ENCODE data around the gene DLG1. TPM values are rescaled to one million over a fixed set of nuclear protein-coding genes. Genes with fewer than 3 reads are reported as not detected.
"Not testable (repeated sequence)": the region's sequence is repeated elsewhere in the genome, so short reads cannot be mapped to it uniquely, and the experiment has no call there.

Gene DLG1
- total RNA-seq, 1 donor from 2014 or later = 168 TPM

DNA sequence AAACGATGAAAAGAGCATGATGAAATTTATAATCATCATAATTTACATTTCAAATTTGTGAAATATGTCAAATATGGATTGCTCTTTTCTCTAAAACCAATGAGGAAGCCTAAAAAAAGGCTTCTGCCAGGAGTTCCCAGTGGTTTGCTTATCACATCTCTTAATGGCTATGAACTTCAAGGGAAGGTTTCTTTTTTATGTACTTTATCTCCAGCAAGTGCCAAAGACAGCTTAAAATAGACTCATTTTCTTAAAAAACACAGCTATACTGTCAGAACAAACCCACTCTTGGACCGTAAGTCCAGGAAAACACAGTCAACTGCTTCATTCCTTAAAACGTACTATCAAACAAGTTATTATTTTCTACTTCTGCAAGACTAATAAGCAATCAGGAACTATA, 80.2 kb downstream of the DLG1 start:
- no peak overlapping the region for H3K27ac Mint-ChIP-seq (ENCODE audit: unreplicated experiment)
- H3K36me3 Mint-ChIP-seq (ENCODE audit: unreplicated experiment) = peaks cover 5% of the 10 kb centered on the region
- H3K9me3 Mint-ChIP-seq (ENCODE audit: unreplicated experiment) = no peaks in the 10 kb centered on the region
- TF ChIP-seq, protein P1, sequence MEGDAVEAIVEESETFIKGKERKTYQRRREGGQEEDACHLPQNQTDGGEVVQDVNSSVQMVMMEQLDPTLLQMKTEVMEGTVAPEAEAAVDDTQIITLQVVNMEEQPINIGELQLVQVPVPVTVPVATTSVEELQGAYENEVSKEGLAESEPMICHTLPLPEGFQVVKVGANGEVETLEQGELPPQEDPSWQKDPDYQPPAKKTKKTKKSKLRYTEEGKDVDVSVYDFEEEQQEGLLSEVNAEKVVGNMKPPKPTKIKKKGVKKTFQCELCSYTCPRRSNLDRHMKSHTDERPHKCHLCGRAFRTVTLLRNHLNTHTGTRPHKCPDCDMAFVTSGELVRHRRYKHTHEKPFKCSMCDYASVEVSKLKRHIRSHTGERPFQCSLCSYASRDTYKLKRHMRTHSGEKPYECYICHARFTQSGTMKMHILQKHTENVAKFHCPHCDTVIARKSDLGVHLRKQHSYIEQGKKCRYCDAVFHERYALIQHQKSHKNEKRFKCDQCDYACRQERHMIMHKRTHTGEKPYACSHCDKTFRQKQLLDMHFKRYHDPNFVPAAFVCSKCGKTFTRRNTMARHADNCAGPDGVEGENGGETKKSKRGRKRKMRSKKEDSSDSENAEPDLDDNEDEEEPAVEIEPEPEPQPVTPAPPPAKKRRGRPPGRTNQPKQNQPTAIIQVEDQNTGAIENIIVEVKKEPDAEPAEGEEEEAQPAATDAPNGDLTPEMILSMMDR (IDR thresholded peaks at IDR 0.05) = no peak
- H3K4me3 Mint-ChIP-seq (ENCODE audit: unreplicated experiment) = no peak overlapping the region
- DNase-seq (ENCODE audit: extremely low spot score, unreplicated experiment) = no peak
- peaks cover 68% of the 10 kb centered on the region for H3K4me1 Mint-ChIP-seq (ENCODE audit: unreplicated experiment)
- no peaks in the 10 kb centered on the region for H3K27me3 Mint-ChIP-seq (ENCODE audit: unreplicated experiment)

DNA sequence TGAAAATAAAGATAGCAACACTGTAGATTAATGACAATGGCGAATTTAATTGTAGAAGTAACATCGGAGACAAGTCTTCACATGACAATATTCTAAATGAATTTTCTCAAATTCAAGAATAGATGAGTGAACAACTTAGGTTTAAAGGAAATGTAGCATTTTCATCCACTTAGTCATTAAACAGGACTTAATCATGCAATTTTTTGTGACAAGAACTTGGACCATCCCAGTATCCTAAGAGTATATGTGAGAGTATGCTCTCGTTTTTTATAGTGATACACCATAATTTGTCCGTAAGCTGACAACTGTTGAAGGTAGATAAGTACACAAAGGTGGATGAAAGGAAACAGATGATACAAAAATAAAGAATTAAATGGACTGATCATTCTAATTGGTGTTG, 81.5 kb downstream of the DLG1 start:
- TF ChIP-seq, protein P1 (IDR thresholded peaks at IDR 0.05) = no peak
- Mint-ChIP-seq H3K36me3 (ENCODE audit: unreplicated experiment) (peaks cover 6% of the 10 kb centered on the region), H3K27me3 (ENCODE audit: unreplicated experiment) (no peaks in the 10 kb centered on the region), H3K27ac (ENCODE audit: unreplicated experiment) (peak overlapping the region; percentile 79), H3K9me3 (ENCODE audit: unreplicated experiment) (no peaks in the 10 kb centered on the region), H3K4me3 (ENCODE audit: unreplicated experiment) (no peak overlapping the region), H3K4me1 (ENCODE audit: unreplicated experiment) (peaks cover 61% of the 10 kb centered on the region)
- DNase-seq (ENCODE audit: extremely low spot score, unreplicated experiment) = no peak

DNA sequence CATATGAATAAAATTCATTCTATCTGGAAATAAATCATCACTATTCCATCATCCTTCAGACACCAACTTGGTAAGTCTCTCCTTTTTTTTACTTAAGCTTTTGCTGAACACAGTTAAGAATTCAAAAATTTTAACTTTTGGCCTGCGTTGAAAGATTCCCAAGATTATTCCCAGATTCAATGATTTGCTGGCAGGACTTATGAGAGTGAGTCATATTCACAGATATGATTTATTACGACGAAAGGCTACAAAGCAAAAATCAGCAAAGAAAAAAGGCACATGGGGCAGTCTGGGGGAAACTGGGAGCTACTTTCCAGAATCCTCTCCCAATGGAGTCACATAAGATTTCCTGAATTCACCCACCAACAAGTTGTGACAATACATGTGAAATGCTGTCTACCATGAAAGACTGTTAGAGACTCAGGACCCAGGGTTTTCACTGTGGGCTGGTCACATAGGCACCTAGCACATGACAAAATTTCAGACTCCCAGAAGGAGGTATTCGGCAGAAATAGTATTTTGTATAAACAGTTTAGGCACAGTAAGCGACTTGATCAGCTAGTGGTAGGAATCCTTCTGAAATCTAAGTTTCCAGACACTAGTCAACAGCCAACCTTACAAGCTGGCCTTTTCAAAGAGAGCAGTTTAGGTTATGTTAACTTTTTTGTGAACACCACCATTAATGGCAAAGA, 82.1 kb downstream of the DLG1 start:
- no peaks in the 10 kb centered on the region for H3K27me3 Mint-ChIP-seq (ENCODE audit: unreplicated experiment)
- peaks cover 59% of the 10 kb centered on the region for H3K4me1 Mint-ChIP-seq (ENCODE audit: unreplicated experiment)
- TF ChIP-seq, protein P1 (IDR thresholded peaks at IDR 0.05) = no peak
- peaks cover 4% of the 10 kb centered on the region for H3K9me3 Mint-ChIP-seq (ENCODE audit: unreplicated experiment)
- DNase-seq (ENCODE audit: extremely low spot score, unreplicated experiment) = no peak
- peak overlapping the region; percentile 79 for H3K27ac Mint-ChIP-seq (ENCODE audit: unreplicated experiment)
- H3K4me3 Mint-ChIP-seq (ENCODE audit: unreplicated experiment) = no peak overlapping the region
- peaks cover 8% of the 10 kb centered on the region for H3K36me3 Mint-ChIP-seq (ENCODE audit: unreplicated experiment)

DNA sequence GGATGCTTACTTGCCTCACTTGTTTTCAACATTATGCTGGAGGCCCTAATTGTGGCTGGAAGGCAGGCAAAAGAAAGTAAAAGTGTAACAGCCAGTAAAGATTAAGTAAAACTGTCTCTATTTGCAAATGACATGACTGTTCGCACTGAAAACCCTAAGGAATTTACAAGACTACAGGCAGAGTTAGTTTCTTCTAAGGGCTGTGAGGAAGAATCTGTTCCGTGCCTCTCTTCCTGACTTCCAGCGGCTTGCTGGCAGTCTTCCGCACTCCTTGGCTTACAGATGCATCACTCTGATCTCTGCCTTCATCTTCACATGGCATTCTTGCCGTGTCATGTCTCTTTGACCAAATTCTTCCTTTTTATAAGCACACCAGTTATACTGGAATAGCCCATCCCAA, 86.1 kb downstream of the DLG1 start:
- H3K27me3 Mint-ChIP-seq (ENCODE audit: unreplicated experiment) = no peaks in the 10 kb centered on the region
- TF ChIP-seq, protein P1 (IDR thresholded peaks at IDR 0.05) = no peak
- H3K4me3 Mint-ChIP-seq (ENCODE audit: unreplicated experiment) = no peak overlapping the region
- peaks cover 6% of the 10 kb centered on the region for H3K36me3 Mint-ChIP-seq (ENCODE audit: unreplicated experiment)
- H3K4me1 Mint-ChIP-seq (ENCODE audit: unreplicated experiment) = peaks cover 60% of the 10 kb centered on the region
- H3K9me3 Mint-ChIP-seq (ENCODE audit: unreplicated experiment) = peaks cover 9% of the 10 kb centered on the region
- no peak for DNase-seq (ENCODE audit: extremely low spot score, unreplicated experiment)
- H3K27ac Mint-ChIP-seq (ENCODE audit: unreplicated experiment) = no peak overlapping the region

DNA sequence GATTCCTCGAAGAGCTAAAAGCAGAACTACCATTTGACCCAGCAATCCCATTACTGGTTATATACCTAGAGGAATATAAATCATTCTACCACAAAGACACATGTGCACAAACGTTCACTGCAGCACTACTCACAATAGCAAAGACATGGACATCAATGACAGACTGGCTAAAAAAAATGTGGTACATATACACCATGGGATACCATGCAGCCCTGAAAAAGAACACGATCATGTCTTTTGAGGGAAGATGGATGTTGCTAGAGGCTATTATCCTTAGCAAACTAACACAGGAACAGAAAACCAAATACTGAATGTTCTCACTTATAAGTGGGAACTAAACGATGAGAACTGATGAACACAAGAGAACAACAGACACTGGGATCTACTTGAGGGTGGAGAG, 86.7 kb downstream of the DLG1 start:
- not testable (repeated sequence) for H3K27ac Mint-ChIP-seq (ENCODE audit: unreplicated experiment); H3K4me3 Mint-ChIP-seq (ENCODE audit: unreplicated experiment); H3K36me3 Mint-ChIP-seq (ENCODE audit: unreplicated experiment); H3K27me3 Mint-ChIP-seq (ENCODE audit: unreplicated experiment); DNase-seq (ENCODE audit: extremely low spot score, unreplicated experiment); H3K9me3 Mint-ChIP-seq (ENCODE audit: unreplicated experiment)
- peaks cover 59% of the 10 kb centered on the region for H3K4me1 Mint-ChIP-seq (ENCODE audit: unreplicated experiment)
